ENCODE measurements around the gene MED8.

MED8 gene, protein sequence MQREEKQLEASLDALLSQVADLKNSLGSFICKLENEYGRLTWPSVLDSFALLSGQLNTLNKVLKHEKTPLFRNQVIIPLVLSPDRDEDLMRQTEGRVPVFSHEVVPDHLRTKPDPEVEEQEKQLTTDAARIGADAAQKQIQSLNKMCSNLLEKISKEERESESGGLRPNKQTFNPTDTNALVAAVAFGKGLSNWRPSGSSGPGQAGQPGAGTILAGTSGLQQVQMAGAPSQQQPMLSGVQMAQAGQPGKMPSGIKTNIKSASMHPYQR

GRCh38 chr1:43389326-43390313 lies at the start of gene MED8, which contains the start of gene SZT2:
Gene MED8, minus strand, starts transcription at chr1:43389800. Its CDS starts 36 bp downstream, at chr1:43389764.
Gene SZT2, plus strand, starts transcription at chr1:43389899. Its CDS starts 70 bp downstream, at chr1:43389969.
- DNase-seq = peak; percentile 96

DNA sequence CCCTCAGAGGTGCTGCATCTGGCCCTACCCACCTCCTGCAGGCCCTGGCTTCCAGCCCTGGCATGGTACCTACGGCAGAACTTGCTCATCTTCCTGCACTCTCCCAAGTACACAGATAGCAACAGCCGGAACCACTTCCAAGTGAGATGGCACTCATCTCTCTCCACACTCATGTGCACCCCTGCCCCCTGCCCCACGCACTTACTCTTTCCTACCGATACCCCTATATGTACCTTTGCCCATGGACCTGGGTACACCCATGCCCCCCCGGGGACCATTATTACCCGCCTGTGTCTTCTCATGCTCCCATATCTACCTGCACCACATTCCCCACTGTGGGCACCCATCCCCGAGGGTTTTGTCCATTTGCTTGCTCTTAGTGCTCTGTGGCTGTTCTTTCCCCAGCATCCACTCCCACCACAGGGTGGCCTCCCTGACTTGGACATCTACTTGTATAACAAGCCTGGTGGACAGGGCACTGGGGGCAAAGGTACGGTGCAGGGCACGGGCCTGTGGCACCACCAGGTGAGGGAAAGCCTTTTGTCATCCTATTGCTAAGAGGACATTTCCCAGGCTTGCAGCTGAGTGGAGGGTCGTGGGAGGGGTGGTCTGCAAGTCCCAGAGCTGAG lies 49.5 kb upstream of the MED8 start:
- DNase-seq = peak; percentile 26

GRCh38 chr1:43438576-43438952 lies 49.0 kb upstream of the MED8 start:
- DNase-seq = no peak

- peak; percentile 12 for DNase-seq
Observed at GRCh38 chr1:43438006-43438405, 48.4 kb upstream of the MED8 start.

DNA sequence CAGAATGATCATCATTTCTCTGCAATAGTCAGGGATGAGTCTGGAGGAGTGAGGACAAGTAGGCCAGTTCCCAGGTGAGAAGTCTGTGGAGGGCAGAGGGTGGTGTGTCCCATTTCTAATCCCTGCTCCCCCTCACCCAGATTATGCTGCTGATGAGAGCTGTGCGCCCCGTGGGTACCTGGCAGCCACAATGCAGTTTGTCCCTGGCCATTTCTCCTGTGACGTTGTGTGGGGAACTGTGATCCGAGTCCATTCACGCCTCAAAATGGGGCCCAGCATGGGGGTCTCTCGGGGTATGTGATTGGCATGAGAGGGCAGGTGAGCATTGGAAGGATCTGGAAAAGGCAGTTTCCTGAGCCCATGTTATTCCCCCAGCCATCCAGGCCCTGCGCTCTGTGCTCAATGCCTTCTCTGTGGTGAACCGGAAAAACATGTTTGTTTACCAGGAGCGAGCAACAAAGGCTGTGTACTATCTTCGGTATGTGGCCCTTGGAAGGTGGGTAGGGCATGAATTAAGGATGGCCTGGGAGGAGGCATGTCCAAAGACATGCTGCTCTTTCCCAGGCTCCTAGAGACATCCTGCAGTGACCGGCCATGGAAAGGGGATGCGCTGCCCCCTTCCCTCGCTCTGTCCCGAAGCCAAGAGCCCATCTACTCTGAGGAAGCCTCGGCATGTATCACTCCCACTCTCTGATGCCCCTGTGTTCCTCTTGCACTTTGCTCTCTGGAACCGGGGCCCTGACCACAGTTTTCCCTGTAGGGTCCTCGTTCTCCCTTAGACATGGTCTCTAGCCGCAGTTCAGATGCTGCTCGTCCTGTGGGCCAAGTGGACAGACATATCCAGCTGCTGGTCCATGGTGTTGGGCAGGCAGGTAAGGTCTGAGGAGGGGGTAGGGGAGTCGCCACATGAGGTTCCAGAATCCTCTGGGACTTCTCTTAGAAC lies 47.7 kb upstream of the MED8 start:
- peak; percentile 13 for DNase-seq

- DNase-seq = no peak
Observed at GRCh38 chr1:43436371-43436770, 46.8 kb upstream of the MED8 start.

GRCh38 chr1:43435146-43436145 lies 45.8 kb upstream of the MED8 start:
- DNase-seq = peak; percentile 45

DNA sequence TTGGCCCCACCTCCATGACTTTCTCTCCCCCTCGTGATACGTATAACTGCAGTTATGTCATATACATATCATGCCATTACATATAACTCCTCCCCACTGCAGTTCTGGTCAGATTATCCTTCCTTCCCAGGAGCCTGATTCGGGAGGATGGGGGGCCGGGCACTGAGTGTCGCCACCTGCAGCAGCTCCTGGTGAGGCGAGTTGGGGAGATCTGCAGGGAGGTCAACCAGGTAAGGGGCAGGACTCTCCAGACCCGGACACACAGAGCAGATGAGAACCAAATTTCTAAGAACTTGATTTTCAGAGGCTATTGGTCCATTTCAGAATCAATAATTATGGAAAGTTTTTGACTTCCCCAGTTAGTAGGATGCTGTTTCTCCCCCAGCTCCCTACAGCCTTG lies 44.7 kb upstream of the MED8 start:
- peak; percentile 17 for DNase-seq

- DNase-seq = peak; percentile 16
Observed at GRCh38 chr1:43432907-43433306, 43.3 kb upstream of the MED8 start.

- DNase-seq = peak; percentile 19
Observed at GRCh38 chr1:43432171-43432860, 42.7 kb upstream of the MED8 start.

DNA sequence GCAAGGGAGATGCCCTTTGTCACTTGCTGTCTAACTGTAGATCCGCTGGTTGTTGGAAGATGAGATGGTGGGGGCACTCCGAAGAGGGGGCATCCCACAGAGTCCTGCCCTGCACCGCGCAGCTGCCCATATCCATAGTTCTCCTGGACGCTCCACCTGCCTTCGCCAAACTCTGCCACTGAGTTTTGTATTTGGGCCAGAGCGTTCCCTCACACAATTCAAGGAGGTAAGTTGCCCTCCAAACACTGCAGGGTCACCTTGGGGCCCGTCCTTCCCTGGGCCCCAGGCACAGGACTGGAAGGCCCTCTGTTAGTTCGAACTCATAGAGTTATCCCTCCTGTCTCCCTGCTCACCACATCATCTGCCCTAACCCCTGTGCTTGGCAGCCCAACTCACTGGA lies 42.1 kb upstream of the MED8 start:
- no peak for DNase-seq

DNA sequence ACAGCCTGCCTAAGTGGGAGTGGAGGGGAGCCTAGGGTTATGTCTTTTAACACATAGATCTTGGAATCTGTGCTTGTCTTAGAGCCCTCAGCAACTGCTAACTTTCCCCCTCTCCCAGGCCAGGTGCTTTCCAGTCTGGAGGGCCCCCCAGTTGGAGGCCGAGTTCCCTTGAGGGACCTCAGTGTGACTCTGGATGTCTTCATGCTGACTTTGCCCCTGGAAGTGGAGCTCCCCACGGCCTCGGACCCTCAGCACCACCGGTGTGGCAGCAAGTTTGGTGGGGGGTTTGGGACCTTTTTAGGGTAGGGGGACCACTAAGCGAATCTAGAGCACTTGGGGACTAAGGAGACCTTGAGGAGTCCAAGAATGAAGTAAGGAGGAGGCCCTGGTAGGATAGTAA lies 41.2 kb upstream of the MED8 start:
- DNase-seq = peak; percentile 6

DNA sequence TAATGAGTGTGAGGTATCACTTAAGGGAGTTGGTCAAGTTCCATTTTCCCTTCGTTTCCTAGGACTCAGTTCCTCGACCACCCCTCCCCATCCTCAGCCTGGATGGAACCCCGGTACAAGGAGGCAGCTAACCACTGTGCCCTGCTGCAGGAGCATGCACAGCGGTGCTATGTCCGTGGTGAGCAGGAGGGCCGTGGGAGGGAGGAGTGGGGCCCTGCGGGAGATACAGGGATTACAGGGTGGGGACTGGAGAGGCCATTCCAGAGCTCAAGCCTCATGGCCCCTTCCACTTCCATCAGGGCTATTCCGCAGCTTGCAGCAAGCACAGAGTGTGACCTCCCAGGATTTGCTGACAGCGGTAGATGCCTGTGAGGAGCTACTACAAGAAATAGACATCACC lies 38.3 kb upstream of the MED8 start:
- DNase-seq = no peak

DNA sequence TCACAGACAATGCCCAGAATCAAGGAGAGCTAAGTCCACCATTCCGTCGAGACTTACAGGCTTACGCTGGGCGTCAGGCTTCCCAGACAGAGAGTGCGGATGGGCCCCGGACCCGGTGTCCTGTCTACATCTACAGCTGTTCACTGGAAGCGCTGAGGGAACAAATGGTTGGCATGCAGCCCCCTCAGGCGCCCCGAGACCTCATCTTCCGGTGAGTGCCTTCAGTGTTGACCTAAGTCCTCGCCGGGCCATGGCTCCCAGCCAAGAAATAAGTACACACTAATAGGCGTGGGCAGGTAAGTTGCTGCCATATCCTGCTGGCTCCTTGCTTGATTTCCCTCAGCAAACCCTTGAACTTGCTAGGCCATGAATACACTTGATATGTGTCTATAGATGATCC lies 37.9 kb upstream of the MED8 start:
- DNase-seq = no peak

DNA sequence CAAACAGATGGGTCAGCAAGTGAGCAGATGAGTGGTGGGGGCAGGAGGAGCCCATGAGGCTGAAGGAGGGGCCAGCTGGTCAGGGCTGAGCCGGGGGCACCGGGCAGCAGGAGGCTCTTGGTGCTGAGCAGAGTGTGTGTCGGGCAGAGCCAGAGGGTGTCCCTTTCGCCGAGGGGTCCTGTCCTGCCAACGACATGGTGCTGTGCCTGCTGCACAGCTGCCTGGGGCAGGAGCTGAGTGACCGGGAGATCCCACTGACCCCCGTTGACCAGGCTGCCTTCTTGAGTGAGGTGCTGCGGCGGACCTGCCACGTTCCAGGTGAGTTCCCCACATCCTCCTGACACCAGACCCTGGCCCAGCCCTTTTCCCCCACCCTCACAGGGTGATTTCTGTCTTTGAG lies 36.6 kb upstream of the MED8 start:
- no peak for DNase-seq

- DNase-seq = no peak
Observed at GRCh38 chr1:43425045-43425444, 35.4 kb upstream of the MED8 start.

DNA sequence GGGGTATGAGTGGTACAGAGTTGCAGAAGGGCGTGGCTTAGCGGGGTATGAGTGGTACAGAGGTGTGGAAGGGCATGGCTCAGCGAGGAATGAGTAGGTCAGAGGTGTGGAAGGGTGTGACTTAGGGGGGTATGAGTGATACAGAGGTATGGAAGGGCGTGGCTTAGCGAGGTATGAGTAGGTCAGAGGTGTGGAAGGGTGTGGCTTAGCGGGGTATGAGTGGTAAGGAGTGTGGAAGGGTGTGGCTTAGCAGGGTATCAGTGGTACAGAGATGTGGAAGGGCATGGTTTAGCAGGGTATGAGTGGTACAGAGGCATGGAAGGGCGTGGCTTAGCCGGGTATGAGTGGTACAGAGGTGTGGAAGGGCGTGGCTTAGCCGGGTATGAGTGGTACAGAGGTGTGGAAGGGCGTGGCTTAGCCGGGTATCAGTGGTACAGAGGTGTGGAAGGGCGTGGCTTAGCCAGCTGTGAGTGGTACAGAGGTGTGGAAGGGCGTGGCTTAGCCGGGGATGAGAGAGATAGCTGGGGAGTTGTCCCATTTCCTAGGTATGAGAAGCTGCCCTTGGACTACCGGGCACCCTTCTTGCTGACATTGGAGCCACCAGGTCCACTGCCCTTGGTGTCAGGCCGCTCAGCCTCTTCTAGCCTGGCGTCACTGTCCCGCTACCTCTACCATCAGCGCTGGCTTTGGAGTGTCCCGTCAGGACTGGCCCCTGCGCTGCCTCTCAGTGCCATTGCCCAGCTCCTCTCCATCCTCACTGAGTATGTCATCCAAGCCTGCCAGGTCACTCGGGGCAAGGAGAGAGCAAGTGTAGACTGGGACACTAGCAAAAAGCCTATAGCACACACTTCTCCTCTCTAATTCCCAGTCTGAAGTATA lies 34.3 kb upstream of the MED8 start:
- DNase-seq = no peak

DNA sequence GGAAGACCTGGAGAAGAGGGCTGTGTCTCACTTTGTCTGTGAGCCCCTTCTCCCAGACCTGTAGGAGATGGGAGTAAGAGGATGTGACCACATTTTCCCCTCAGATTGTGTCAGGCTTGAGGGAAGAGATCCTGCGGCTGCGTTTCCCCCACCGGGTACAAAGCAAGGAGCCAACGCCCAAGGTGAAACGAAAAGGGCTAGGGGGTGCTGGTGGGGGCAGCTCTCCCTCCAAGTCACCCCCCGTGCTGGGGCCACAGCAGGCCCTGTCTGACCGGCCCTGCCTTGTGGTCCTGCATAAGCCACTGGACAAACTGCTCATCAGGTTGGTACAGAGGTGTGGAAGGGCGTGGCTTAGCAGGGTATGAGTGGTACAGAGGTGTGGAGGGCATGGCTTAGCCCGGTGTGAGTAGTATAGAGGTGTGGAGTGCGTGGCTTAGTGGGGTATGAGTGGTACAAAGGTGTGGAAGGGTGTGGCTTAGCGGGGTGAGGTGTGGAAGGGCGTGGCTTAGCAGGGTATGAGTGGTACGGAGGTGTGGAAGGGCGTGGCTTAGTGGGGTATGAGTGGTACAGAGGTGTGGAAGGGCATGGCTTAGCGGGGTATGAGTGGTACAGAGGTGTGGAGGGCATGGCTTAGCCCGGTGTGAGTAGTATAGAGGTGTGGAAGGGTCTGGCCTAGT lies 33.5 kb upstream of the MED8 start:
- DNase-seq = no peak

Measured in left hindlimb (tissue), 1 donor.